Nephron (organoid): Measurements from ENCODE around the gene SAMD5.
"Not testable (repeated sequence)": the region's sequence is repeated elsewhere in the genome, so short reads cannot be mapped to it uniquely, and the experiment has no call there.

Experiments used
- H3K27ac Mint-ChIP-seq, 3 experiments: 2 replicates each; pipeline ENCODE4 v1.8.0; 2020; ENCODE audit warnings: mixed read lengths in 3 of 3, mild to moderate bottlenecking in 2 of 3, moderate library complexity in 1 of 3
- H3K27me3 Mint-ChIP-seq: 2 replicates; pipeline ENCODE4 v1.8.0; 2021; ENCODE audit warnings: low read depth, mild to moderate bottlenecking, moderate library complexity, mixed read lengths
- H3K36me3 Mint-ChIP-seq: 2 replicates; pipeline ENCODE4 v1.8.0; 2020; ENCODE audit warnings: low read depth, mixed read lengths
- H3K4me1 Mint-ChIP-seq: 2 replicates; pipeline ENCODE4 v1.8.0; 2020; ENCODE audit warnings: mixed read lengths
- H3K4me3 Mint-ChIP-seq, 3 experiments: 2 replicates each; pipeline ENCODE4 v1.8.0; 2020; ENCODE audit warnings: mild to moderate bottlenecking in 3 of 3, mixed read lengths in 3 of 3, moderate library complexity in 2 of 3
- H3K9me3 Mint-ChIP-seq: 2 replicates; pipeline ENCODE4 v1.8.0; 2020; ENCODE audit warnings: mixed read lengths
- TF ChIP-seq, protein P1 (sequence below), 3 experiments: fragments of 200-600 bp; sonication (generic); IDR thresholded peaks; one replicate each; pipeline ENCODE4 v1.5.0; 2021; ENCODE audit warnings: antibody characterized with exemption in 3 of 3; ENCODE audit not compliant: unreplicated experiment in 3 of 3

The SAMD5 gene

DNA sequence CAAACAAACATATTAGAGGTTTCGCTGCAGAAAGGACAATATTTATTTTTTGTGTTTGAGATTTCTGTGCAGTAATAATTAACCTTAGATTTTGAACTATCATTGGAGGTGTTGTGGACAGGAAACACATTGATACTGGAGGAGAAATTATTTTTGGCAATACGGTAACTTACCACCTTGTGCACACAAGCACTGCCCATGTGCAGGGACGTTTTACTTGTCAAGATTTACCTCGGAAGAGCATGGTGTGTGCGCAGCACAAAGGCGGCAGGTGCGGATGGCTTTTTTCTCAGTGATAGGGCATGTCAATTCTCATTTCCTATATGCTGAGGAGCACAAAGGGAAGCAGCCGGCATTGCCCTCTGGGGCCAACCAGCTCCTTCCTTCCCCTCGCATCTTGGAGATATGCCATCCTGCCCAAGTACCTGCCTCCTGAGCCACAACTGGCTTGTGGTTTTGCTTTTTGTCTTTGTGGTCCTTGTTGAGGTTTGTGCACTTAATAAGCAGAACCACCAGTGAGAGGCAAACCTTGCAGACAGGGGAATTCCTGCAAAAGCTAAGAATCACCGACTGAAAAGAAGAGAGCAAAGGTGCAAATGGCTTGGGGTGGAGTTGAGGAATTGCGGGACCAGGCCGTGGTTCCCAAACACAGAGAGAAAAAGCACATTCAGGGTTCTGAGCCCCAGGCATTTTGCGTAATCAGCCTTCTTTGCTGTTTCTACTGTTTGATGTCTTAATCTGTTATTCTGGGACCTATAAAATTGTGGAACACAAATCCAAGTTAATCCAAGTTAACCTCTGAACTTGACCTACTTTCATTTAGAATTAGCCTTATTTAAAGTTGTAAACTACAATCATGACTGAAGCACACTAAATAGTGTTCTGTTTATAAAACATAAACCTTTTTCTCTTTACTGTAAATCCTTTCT is 21.9 kb downstream of the SAMD5 start:
- H3K4me3 Mint-ChIP-seq = no peak overlapping the region
- no peak overlapping the region for H3K27ac Mint-ChIP-seq
- H3K4me1 Mint-ChIP-seq = peaks cover 7% of the 10 kb centered on the region
- TF ChIP-seq, protein P1, sequence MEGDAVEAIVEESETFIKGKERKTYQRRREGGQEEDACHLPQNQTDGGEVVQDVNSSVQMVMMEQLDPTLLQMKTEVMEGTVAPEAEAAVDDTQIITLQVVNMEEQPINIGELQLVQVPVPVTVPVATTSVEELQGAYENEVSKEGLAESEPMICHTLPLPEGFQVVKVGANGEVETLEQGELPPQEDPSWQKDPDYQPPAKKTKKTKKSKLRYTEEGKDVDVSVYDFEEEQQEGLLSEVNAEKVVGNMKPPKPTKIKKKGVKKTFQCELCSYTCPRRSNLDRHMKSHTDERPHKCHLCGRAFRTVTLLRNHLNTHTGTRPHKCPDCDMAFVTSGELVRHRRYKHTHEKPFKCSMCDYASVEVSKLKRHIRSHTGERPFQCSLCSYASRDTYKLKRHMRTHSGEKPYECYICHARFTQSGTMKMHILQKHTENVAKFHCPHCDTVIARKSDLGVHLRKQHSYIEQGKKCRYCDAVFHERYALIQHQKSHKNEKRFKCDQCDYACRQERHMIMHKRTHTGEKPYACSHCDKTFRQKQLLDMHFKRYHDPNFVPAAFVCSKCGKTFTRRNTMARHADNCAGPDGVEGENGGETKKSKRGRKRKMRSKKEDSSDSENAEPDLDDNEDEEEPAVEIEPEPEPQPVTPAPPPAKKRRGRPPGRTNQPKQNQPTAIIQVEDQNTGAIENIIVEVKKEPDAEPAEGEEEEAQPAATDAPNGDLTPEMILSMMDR (IDR thresholded peaks at IDR 0.05; ENCODE audit: unreplicated experiment in 3 of 3) = no peak
- H3K9me3 Mint-ChIP-seq = peaks cover 3% of the 10 kb centered on the region
- peaks cover 4% of the 10 kb centered on the region for H3K27me3 Mint-ChIP-seq
- H3K36me3 Mint-ChIP-seq = no peaks in the 10 kb centered on the region

DNA sequence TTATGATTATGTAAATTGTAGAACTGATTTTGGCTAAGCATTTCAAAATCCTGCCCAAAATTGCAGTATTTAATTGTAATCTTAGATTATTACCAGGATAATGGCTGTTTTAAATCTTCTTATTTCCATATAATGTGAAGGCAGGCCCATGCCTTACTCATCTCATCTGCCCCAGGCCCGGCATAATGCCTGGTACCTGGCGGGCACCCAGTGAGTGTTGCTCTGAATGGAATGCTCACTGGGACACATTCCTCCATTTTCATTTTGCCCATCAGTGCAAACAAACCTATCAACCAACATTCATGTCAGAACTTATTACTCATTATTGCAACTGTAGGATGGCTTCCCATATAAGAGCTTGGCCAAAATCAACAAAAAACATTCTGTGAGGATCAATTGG is 22.8 kb downstream of the SAMD5 start:
- no peak overlapping the region for H3K27ac Mint-ChIP-seq
- TF ChIP-seq, protein P1 (IDR thresholded peaks at IDR 0.05; ENCODE audit: unreplicated experiment in 3 of 3) = no peak
- peaks cover 4% of the 10 kb centered on the region for H3K27me3 Mint-ChIP-seq
- no peak overlapping the region for H3K4me3 Mint-ChIP-seq
- peaks cover 3% of the 10 kb centered on the region for H3K9me3 Mint-ChIP-seq
- H3K36me3 Mint-ChIP-seq = no peaks in the 10 kb centered on the region
- peaks cover 7% of the 10 kb centered on the region for H3K4me1 Mint-ChIP-seq

DNA sequence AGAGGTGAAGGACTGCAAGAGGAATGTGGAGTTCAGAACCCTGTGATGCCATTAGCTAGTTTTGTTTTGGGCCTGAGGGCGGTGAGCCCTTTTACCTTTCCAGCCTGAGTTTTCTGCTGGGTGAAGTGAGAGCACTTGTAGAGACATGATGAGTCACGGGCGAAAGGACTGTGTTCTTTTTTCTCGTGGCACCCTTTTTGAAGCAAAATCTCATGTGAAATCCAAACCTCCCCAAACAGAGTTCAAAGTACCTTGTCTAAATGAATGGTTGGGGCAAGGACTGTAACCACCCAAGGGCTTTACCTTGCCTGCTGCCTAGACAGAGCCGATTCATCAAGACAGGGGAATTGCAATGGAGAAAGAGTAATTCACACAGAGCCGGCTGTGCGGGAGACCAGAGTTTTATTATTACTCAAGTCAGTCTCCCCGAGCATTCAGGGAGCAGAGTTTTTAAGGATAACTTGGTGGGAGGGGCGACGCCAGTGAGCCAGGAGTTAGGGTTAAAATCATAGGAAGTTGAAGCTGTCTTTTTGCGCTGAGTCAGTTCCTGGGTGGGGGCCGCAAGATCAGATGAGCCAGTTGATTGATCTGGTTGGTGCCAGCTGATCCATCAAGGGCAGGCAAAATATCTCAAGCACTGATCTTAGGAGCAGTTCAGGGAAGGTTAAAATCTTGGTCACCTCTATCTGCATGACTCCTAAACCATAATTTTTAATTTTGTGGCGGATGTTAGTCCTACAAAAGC is 25.8 kb downstream of the SAMD5 start:
- TF ChIP-seq, protein P1 (IDR thresholded peaks at IDR 0.05; ENCODE audit: unreplicated experiment in 3 of 3) = no peak
- peak overlapping the region in 1 of 3 experiments; percentile 5 for H3K27ac Mint-ChIP-seq
- H3K27me3 Mint-ChIP-seq = peaks cover 4% of the 10 kb centered on the region
- no peaks in the 10 kb centered on the region for H3K4me1 Mint-ChIP-seq
- peaks cover 3% of the 10 kb centered on the region for H3K9me3 Mint-ChIP-seq
- H3K4me3 Mint-ChIP-seq = no peak overlapping the region
- H3K36me3 Mint-ChIP-seq = no peaks in the 10 kb centered on the region

DNA sequence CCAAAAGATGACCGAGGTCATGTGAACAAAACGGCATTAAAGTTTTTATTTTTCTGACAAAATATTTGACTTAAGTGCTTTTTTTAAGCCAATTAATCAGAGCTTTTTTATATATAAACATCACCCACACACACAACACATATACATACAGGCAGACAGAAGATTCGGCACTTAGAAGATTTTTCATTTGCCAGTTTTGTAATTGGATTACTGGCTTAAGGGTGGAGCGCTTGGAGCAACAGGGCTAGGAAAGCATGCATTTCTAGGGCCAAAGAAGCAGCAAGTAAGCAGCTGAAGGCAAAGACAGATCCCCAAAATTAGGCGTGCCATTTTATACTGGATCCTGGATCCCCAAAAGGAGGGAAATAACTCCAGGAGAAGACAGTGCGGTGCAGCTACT is 30.3 kb downstream of the SAMD5 start:
- TF ChIP-seq, protein P1 (IDR thresholded peaks at IDR 0.05; ENCODE audit: unreplicated experiment in 3 of 3) = no peak
- Mint-ChIP-seq H3K4me1 (no peaks in the 10 kb centered on the region), H3K27me3 (no peaks in the 10 kb centered on the region), H3K36me3 (peaks cover 3% of the 10 kb centered on the region), H3K4me3 (no peak overlapping the region), H3K9me3 (peaks cover 21% of the 10 kb centered on the region), H3K27ac (no peak overlapping the region)

DNA sequence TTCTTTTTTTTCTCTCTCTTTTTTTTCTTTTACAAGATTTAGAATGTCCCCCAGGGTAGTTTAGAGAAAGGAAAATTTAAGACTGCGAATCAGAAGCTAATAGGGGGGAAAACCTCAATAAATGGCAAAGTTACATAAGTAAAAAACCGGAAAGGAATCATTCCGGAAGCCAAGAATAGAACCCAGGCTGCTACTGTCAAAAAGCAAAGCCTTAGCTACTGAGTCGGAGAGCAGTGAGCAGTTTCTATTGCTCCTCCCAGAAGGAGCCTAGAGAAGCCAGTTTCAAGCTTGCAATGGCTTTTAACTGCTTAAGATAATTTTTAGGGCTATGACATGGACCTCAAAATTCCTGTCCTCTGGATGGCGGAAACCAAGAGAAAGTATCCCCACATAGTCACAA is 31.6 kb downstream of the SAMD5 start:
- Mint-ChIP-seq H3K4me3 (no peak overlapping the region), H3K36me3 (peaks cover 3% of the 10 kb centered on the region), H3K4me1 (peaks cover 6% of the 10 kb centered on the region), H3K27me3 (no peaks in the 10 kb centered on the region), H3K27ac (no peak overlapping the region), H3K9me3 (peaks cover 18% of the 10 kb centered on the region)
- TF ChIP-seq, protein P1 (IDR thresholded peaks at IDR 0.05; ENCODE audit: unreplicated experiment in 3 of 3) = no peak

DNA sequence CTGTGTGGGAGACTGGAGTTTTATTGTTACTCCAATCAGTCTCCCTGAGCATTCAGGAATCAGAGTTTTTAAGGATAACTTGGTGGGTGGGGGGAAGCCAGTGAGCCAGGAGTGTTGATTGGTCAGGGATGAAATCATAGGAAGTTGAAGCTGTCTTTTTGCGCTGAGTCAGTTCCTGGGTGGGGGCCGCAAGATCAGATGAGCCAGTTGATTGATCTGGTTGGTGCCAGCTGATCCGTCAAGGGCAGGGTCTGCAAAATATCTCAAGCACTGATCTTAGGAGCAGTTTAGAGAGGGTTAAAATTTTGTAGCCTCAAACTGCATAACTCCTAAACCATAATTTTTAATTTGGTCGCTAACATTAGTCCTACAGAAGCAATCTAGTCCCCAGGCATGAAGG is 33.9 kb downstream of the SAMD5 start:
- Mint-ChIP-seq H3K9me3 (peaks cover 17% of the 10 kb centered on the region), H3K4me1 (peaks cover 11% of the 10 kb centered on the region)
- H3K36me3 Mint-ChIP-seq, H3K27me3 Mint-ChIP-seq, H3K27ac Mint-ChIP-seq, H3K4me3 Mint-ChIP-seq: not testable (repeated sequence)
